ENCODE results near the gene CSPG4. TPM values are rescaled to one million over a fixed set of nuclear protein-coding genes. Genes with fewer than 3 reads are reported as not detected.

CSPG4 gene
- total RNA-seq, 1 experiment from 2014 or later, result 0.32 TPM

DNA sequence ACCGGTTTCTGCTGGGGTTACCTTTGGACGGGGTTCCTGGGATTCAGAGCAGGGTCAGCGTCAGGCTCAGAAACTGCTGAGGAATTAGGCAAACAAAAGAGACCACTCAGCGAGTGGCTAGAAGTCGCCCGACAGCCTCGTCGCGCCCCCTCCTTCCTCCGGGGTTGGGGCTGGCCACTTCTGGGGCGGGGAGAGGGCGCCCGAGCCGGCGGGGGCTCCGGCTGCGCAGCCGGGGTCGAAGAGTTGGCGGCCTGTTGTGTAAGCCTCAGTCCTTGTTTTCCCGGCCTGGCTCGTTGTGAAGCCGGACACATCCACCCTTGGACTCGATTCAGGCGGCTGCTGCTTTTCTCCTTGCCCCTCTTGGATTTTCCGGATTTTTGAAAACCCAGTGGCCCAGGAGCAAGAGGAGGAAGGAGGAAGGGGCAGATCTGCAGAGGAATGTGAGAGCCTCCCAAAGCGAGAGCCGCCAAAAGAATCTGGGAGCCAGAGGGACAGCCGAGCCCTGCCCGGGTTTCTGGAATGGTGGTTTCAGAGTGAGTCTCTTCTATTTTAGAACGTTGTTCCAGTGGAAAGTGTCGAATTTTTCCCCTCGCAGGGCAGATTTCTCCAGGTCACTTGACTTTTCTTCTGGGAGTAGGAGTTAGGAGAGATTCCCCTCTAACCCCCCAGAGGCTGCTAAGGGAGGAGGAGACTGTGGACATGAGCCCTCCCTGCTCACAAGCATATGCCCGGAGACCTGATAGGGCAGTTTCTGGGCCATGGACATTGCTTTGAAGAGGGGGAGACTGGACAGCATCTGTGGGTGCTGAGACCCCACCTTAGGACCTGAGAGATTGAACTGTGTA lies 64.3 kb downstream of the CSPG4 start:
- peaks cover 43% of the 10 kb centered on the region for H3K36me3 ChIP-seq
- peak overlapping the region; percentile 88 for H3K4me3 ChIP-seq
- peaks cover 44% of the 10 kb centered on the region for H3K4me1 ChIP-seq (replicated peaks)
- DNase-seq (ENCODE audit: low read depth in 1 of 2, low spot score in 2 of 2), result peak in 1 of 2 experiments; percentile 50
- peak overlapping the region; percentile 49 for H3K27ac ChIP-seq
- H3K9me3 ChIP-seq (replicated peaks), result no peaks in the 10 kb centered on the region
- no peaks in the 10 kb centered on the region for H3K27me3 ChIP-seq (replicated peaks)

DNA sequence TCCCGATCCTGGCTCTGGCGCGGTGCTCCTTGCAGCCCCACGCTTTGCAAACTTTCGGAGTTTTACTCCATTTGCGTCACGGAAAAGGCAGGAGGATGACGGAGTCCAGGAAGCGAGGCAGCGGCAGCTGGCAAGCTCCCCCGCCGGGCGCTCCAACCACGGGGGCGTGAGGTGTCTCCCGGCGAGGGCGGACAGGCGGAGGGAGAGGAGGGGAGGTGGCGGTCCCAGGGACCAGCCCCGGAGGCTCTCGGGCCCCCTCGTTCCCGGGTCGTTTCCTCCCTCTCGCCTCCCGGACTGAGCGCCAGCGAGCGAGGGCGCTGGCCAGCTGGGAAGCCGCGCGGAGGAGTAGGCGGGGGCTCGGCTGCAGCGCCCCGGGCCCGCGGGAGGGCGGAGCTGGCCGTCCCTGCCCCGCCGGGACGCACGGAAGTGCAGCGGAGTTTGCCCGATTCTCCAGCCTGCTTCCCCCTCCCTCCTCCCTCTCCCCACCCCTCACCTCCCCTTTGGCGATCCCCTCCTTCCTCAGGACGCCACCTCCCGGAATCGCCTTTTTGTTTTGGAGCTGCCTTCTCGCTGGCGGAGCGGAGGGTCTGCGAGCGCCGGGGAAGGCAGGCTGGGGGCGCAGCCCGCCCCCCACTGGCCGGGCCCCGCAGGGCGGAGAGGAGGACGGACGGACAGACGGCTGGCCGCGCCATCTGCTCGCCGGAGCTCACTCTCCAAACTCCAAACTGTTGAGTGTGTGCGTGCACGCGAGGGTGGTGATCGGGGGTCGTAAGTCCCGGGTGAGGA lies 65.1 kb downstream of the CSPG4 start, which contains the start of gene SNX33:
Gene SNX33 (plus strand): TSS at position 543 of the 786 bp plus-strand sequence. CDS start 1,191 bp downstream, outside the sequence.
- no peaks in the 10 kb centered on the region for H3K27me3 ChIP-seq (replicated peaks)
- peak within 1 kb of the TSS; percentile 49 for H3K27ac ChIP-seq
- peak within 1 kb of the TSS; percentile 88 for H3K4me3 ChIP-seq
- H3K4me1 ChIP-seq (replicated peaks), result peaks cover 44% of the 10 kb centered on the region
- H3K36me3 ChIP-seq, result peaks cover 35% of the 10 kb centered on the region
- H3K9me3 ChIP-seq (replicated peaks), result no peaks in the 10 kb centered on the region
- peak; percentile 77 to 80 for DNase-seq (ENCODE audit: low read depth in 1 of 2, low spot score in 2 of 2)

DNA sequence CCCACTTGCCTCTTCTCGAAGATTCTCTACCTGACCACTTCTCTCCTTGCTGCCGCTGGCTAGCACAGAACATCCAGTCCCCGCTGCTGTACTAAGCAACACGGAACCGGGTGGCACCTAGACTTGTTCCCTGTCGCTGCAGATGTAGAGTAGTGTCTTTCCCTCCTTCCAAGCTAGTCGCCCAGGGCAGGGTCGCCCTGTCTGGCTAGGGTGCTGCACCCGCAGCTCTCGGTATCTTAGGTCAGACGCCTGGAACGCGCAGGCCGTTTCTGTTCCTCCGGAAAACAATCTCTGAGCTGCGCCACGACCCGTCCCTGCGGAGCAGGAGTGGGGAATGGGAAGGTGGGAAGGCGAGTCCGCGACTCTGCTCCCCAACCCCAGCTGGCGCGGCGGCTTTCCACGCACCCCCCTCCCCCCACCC lies 65.7 kb downstream of the CSPG4 start:
- Histone ChIP-seq H3K4me3 (peak overlapping the region; percentile 88), H3K27ac (peak overlapping the region; percentile 49), H3K36me3 (peaks cover 29% of the 10 kb centered on the region), H3K9me3 (replicated peaks) (no peaks in the 10 kb centered on the region), H3K27me3 (replicated peaks) (no peaks in the 10 kb centered on the region), H3K4me1 (replicated peaks) (peaks cover 44% of the 10 kb centered on the region)
- peak in 1 of 2 experiments; percentile 34 for DNase-seq (ENCODE audit: low read depth in 1 of 2, low spot score in 2 of 2)

DNA sequence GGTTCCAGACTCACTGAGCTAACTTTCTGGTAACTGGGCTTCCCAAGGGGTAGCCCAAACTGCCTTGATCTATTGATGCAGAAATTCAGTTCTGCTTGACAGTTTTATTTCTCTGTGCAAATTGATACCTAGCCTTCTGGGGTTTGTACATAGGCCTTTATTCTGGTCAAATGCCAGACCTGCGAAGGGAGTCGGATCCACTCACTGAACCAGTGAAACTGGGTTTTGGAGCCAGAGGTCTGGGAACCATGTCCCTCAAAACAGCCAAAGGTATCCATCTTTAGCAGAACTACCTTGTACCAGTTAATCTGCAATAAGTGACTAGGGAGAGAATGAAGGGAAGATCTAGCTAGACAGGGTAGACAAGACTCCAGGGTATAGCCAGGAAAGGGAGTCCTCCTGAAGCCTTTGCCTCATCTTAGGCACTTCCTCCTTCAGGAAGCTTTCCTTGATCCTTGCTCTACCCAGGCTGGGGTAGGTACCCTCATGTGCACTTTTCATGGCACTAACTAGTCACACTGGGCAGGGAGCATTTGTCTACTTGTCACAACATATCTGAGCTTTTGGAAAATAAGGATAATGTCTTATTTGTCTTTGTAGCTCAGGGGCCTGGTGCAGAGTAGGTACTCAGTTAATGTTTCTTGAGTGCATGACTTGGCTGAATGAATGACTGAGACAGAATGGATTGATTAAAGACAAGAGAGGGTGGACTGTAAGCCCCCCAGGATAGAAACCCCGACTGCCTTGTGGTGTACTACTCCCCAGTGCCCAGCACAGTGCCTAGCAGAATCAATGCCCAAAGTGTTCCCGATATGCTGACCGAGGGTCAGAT lies 66.3 kb downstream of the CSPG4 start:
- Histone ChIP-seq H3K27me3 (replicated peaks) (no peaks in the 10 kb centered on the region), H3K36me3 (peaks cover 26% of the 10 kb centered on the region), H3K27ac (peak overlapping the region; percentile 49; the same call in 1 of the 2 replicates), H3K9me3 (replicated peaks) (no peaks in the 10 kb centered on the region), H3K4me1 (replicated peaks) (peaks cover 40% of the 10 kb centered on the region), H3K4me3 (peak overlapping the region; percentile 88)
- DNase-seq (ENCODE audit: low read depth in 1 of 2, low spot score in 2 of 2), result no peak

DNA sequence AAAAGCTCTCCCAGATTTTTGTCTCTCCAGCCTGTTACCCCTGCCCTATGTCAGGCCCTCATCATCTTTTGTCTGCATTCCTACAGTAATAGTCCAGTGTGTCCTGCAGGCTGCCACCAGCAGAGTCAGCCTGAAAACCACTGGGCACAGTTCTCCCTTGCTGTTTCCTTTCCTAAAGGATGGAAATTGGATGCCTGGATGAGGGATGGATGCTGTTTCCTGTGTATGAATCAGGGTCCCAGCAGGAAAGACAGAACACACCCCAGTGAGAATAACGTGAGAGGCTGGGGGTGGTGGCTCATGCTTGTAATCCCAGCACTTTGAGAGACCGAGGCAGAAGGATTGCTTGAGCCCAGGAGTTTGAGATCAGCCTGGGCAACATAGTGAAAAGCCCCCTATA lies 68.3 kb downstream of the CSPG4 start:
- Histone ChIP-seq H3K9me3 (replicated peaks) (no peaks in the 10 kb centered on the region), H3K4me3 (no peak overlapping the region), H3K27ac (no peak overlapping the region), H3K36me3 (peaks cover 12% of the 10 kb centered on the region; the same call in 1 of the 2 replicates), H3K4me1 (replicated peaks) (peaks cover 27% of the 10 kb centered on the region), H3K27me3 (replicated peaks) (no peaks in the 10 kb centered on the region)
- no peak for DNase-seq (ENCODE audit: low read depth in 1 of 2, low spot score in 2 of 2)

DNA sequence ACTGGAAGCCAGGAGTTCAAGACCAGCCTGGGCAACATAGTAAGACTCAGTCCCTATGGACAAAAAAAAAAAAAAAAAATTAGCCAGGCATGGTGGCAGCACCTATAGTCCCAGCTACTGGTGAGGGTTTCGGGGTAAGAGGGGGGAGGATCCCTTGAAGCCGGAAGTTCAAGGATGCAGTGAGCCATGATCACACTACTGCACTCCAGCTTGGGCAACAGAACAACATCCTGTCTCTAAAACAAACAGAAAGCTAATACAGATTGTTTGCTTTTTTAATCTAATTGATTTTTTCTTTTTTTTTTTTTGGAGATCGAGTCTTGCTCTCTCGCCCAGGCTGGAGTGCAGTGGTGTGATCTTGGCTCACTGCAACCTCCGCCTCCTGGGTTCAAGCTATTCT lies 71.0 kb downstream of the CSPG4 start:
- H3K27me3 ChIP-seq (replicated peaks), result no peaks in the 10 kb centered on the region
- H3K36me3 ChIP-seq, result peaks cover 28% of the 10 kb centered on the region
- no peak overlapping the region for H3K4me3 ChIP-seq
- no peaks in the 10 kb centered on the region for H3K9me3 ChIP-seq (replicated peaks)
- DNase-seq (ENCODE audit: low read depth in 1 of 2, low spot score in 2 of 2), result no peak
- peaks cover 24% of the 10 kb centered on the region for H3K4me1 ChIP-seq (replicated peaks)
- H3K27ac ChIP-seq, result no peak overlapping the region

DNA sequence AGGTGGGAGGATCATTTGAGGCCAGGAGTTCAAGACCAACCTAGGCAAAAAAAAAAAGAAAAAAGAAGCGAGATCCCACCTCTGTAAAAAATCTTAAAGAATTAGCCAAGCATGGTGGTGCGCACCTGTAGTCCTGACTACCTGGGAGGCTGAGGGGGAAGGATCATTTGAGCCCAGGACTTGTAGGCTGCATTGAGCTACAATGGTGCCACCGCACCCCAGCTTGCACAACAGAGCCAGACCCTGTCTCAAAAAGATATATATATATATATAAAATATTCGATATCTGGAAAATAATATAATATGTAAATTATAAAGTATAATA lies 71.5 kb downstream of the CSPG4 start:
- H3K4me1 ChIP-seq (replicated peaks), result peaks cover 19% of the 10 kb centered on the region
- H3K9me3 ChIP-seq (replicated peaks), result no peaks in the 10 kb centered on the region
- H3K4me3 ChIP-seq, result no peak overlapping the region
- H3K36me3 ChIP-seq, result peaks cover 28% of the 10 kb centered on the region
- H3K27ac ChIP-seq, result no peak overlapping the region
- H3K27me3 ChIP-seq (replicated peaks), result no peaks in the 10 kb centered on the region
- DNase-seq (ENCODE audit: low read depth in 1 of 2, low spot score in 2 of 2), result no peak

DNA sequence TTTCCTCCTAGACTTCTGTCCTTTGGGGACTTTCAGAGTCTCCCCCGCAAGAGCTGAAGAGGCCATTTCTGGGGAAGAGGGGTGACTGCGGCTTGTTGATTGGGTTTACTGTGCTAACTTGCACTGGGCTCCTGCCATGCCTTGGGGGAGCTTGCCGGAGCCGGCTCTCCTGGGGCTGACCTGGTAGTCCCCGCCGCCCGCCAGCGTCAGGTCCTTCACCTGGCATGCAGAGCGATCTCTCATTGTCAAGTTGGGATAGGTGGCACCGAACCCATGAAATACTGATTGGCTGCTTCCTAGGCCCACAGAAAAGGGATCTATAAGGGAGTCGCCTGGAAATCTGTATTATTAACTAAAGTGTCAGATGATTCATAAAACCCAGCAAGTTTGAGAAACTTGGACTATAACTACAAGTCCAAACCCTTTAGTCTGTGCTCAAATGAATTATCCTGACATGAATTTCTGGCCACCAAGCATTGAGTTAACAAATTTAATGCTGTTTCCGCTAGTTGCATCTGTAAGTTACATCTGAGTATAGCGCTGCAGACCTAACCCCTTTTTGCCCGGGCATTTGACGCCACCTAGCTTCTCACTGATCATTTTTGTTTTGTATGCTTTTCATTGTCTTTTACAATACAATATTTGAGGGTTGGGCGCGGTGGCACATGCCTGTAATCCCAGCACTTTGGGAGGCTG lies 72.0 kb downstream of the CSPG4 start:
- no peak for DNase-seq (ENCODE audit: low read depth in 1 of 2, low spot score in 2 of 2)
- Histone ChIP-seq H3K36me3 (peaks cover 28% of the 10 kb centered on the region), H3K27me3 (replicated peaks) (no peaks in the 10 kb centered on the region)

DNA sequence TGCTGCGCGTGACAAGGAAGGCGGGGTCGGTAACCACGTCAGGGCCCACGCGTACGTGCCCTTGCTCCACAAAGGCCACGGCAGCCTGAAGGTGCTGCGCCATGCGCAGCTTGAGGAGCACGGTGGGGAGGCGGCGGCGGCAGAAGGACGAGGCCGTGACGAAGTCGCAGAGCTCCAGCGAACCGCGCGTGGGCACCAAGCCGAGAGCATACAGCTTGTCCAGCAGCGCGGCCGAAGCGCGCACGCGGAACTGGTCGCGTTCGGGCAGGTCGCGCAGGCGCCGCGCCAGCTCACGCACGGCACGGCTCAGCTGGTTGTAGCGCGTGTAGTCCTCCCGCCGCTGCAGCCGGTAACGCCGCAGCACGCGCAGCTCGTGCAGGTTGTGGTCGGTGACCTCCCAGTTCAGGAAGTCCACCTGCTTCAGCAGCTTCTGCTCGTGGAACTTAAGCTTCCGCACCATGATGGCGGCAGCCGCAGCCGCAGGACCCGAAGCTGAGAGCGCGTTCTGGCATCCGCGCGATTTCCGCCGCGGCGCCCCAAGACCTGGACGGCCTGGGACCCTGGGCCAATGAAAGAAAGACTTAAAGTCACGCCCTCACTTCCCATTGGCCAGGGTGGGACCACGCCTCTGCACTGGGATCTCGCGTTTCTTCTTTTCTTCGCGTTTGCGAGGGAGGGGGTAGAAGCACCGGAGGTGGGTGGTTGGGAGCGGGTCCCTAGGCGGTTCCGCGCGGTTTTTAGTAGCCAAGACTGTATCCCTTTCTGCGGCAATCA lies 72.8 kb downstream of the CSPG4 start, which contains the start of gene IMP3:
Gene IMP3 (minus strand): TSS at position 516 of the 774 bp plus-strand sequence. CDS start 56 bp downstream, at position 460.
- Histone ChIP-seq H3K4me3 (peak within 1 kb of the TSS; percentile 86), H3K27ac (peak within 1 kb of the TSS; percentile 35), H3K36me3 (peaks cover 28% of the 10 kb centered on the region), H3K27me3 (replicated peaks) (no peaks in the 10 kb centered on the region), H3K4me1 (replicated peaks) (peaks cover 19% of the 10 kb centered on the region), H3K9me3 (replicated peaks) (no peaks in the 10 kb centered on the region)
- peak; percentile 95 to 97 for DNase-seq (ENCODE audit: low read depth in 1 of 2, low spot score in 2 of 2)

More for the DNA sequence above, 72.0 kb downstream of the CSPG4 start:
- peak overlapping the region; percentile 35 for H3K27ac ChIP-seq
- peak overlapping the region; percentile 86 for H3K4me3 ChIP-seq
- H3K9me3 ChIP-seq (replicated peaks), result no peaks in the 10 kb centered on the region
- H3K4me1 ChIP-seq (replicated peaks), result peaks cover 19% of the 10 kb centered on the region

DNA sequence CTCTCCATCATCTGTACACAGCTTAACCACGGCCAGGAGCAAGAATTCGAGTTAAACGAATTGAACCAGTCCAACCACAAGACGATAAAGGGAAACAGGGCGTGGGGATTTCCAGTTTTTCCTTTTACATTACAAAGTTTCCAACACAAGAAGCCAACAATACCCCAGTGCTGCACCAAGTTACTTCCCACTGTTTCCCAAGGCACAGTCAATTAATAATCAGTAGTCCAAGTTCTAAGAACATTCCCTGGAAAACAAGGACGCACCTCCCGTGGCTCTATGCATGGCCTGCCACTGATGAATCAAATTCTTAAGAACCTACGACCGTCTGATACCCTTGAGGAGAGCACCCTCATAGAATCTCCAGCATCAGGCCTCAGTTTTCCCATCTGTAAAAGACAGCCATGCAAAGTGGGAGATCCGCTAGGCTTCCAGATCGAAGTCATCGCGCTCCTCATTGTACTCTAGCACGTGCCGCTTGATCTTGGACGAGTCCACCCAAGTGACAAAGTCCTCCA lies 73.4 kb downstream of the CSPG4 start:
- DNase-seq (ENCODE audit: low read depth in 1 of 2, low spot score in 2 of 2), result peak in 1 of 2 experiments; percentile 29

DNA sequence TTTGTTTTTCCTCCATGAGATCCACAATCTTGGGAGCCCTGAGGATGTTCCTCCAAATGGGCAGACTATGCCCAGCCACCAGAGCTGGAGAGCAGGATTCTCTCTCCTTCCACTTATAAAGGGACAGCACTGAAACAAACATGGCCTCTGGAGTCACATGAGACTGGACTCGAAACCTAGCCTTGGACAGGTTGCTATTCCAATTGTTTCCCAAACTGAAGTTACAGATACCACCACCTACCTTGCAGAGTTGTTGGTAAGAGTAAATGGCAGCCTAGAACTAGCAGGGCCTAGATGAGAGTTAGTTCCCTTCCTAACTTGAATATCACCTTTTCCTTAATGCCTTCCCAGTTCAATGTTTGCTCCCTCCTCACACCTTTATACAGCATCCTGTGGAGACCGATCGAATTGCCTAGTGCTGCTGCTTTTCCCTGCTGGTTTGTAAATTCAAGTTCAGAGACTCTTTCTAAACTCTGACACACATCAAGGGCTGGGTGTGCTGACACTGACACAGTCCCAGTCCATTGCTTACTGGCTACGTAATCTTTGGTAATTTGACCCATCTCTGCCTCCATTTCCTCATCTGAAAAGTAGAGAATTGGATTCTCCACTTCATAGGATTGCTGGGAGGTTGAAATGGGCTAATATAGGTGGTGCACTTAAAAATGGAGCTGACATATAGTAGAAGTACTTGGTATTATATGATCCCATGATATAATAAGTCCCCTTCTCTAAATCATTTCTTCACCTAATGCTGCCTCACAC lies 75.2 kb downstream of the CSPG4 start:
- no peak overlapping the region for H3K27ac ChIP-seq

More for the DNA sequence above, 73.4 kb downstream of the CSPG4 start:
- H3K27me3 ChIP-seq (replicated peaks), result no peaks in the 10 kb centered on the region
- peak overlapping the region; percentile 86 for H3K4me3 ChIP-seq
- H3K27ac ChIP-seq, result peak overlapping the region; percentile 35
- H3K4me1 ChIP-seq (replicated peaks), result peaks cover 19% of the 10 kb centered on the region
- peaks cover 28% of the 10 kb centered on the region for H3K36me3 ChIP-seq
- no peaks in the 10 kb centered on the region for H3K9me3 ChIP-seq (replicated peaks)

More for the DNA sequence above, 75.2 kb downstream of the CSPG4 start:
- DNase-seq (ENCODE audit: low read depth in 1 of 2, low spot score in 2 of 2), result no peak
- no peaks in the 10 kb centered on the region for H3K27me3 ChIP-seq (replicated peaks)
- no peak overlapping the region for H3K4me3 ChIP-seq
- H3K36me3 ChIP-seq, result peaks cover 28% of the 10 kb centered on the region
- H3K9me3 ChIP-seq (replicated peaks), result no peaks in the 10 kb centered on the region
- peaks cover 19% of the 10 kb centered on the region for H3K4me1 ChIP-seq (replicated peaks)
